CD14-positive monocyte (primary cell): ENCODE results near the gene COL19A1. TPM values are rescaled to one million over a fixed set of nuclear protein-coding genes. Genes with fewer than 3 reads are reported as not detected.

ENCODE experiments used
- DNase-seq, 3 donors: peaks; one replicate each; pipeline ENCODE4 v3.0.0-alpha.2; 2011 to 2022
- H2AFZ ChIP-seq: 2 replicates; pipeline ENCODE4 v1.6.0; 2012; ENCODE audit warnings: mild to moderate bottlenecking, low read depth, low read length, inconsistent platforms; ENCODE audit not compliant: insufficient read depth, poor library complexity, severe bottlenecking
- H3K27ac ChIP-seq, 2 donors: 1 replicate in 1 of 2; 2 replicates in 1 of 2; pipeline ENCODE4 v1.5.1; 2012 to 2013; ENCODE audit warnings: low read length in 2 of 2, control low read depth in 1 of 2, inconsistent platforms in 1 of 2, low read depth in 1 of 2, mild to moderate bottlenecking in 1 of 2
- H3K27me3 ChIP-seq, 2 donors: one replicate each; pipeline versions ENCODE4 v1.6.0 to v1.6.1; 2011 to 2013; ENCODE audit warnings: low read length in 2 of 2; ENCODE audit not compliant: control insufficient read depth in 2 of 2, insufficient read depth in 2 of 2
- H3K36me3 ChIP-seq, 2 donors: replicated peaks in 1 of 2; 1 replicate in 1 of 2; 2 replicates in 1 of 2; pipeline versions ENCODE4 v1.5.1 to v1.6.1; 2012 to 2013; ENCODE audit warnings: low read length in 2 of 2, control low read depth in 1 of 2, inconsistent platforms in 1 of 2, mild to moderate bottlenecking in 1 of 2; ENCODE audit not compliant: insufficient read depth in 2 of 2, control insufficient read depth in 1 of 2
- H3K4me1 ChIP-seq, 2 donors: 1 replicate in 1 of 2; 2 replicates in 1 of 2; pipeline versions ENCODE4 v1.5.1 to v1.6.1; 2012 to 2013; ENCODE audit warnings: low read length in 2 of 2, control low read depth in 1 of 2, inconsistent platforms in 1 of 2, mild to moderate bottlenecking in 1 of 2, moderate library complexity in 1 of 2; ENCODE audit not compliant: insufficient read depth in 2 of 2, control insufficient read depth in 1 of 2
- H3K4me2 ChIP-seq: replicated peaks from 2 replicates; pipeline ENCODE3; 2012; ENCODE audit warnings: low read length, moderate library complexity, mild to moderate bottlenecking; ENCODE audit not compliant: poor library complexity, severe bottlenecking; ENCODE audit errors: extremely low read depth
- H3K4me3 ChIP-seq, 3 experiments: fragments of 200-600 bp in 1 of 3; sonication (generic) in 1 of 3; replicated peaks in 1 of 3; 1 replicate in 2 of 3; 2 replicates in 1 of 3; pipeline ENCODE4 v1.5.1; 2011 to 2013; ENCODE audit warnings: low read length in 3 of 3, mild to moderate bottlenecking in 3 of 3, control low read depth in 2 of 3, low read depth in 2 of 3, inconsistent platforms in 1 of 3, moderate library complexity in 1 of 3
- H3K79me2 ChIP-seq: 2 replicates; pipeline ENCODE4 v1.6.0; 2012; ENCODE audit warnings: mild to moderate bottlenecking, control low read depth, inconsistent platforms, low read length, moderate library complexity; ENCODE audit not compliant: insufficient read depth
- H3K9ac ChIP-seq: 2 replicates; pipeline ENCODE4 v1.6.0; 2017; ENCODE audit warnings: low read length, mild to moderate bottlenecking; ENCODE audit not compliant: insufficient read depth, poor library complexity, severe bottlenecking
- H3K9me3 ChIP-seq, 2 donors: replicated peaks in 1 of 2; 1 replicate in 1 of 2; 2 replicates in 1 of 2; pipeline versions ENCODE4 v1.5.1 to v1.6.1; 2012 to 2013; ENCODE audit warnings: low read length in 2 of 2, control low read depth in 1 of 2; ENCODE audit not compliant: control insufficient read depth in 1 of 2, insufficient read depth in 1 of 2
- H4K20me1 ChIP-seq: 2 replicates; pipeline ENCODE4 v1.6.0; 2012; ENCODE audit warnings: mild to moderate bottlenecking, low read length, control low read depth, moderate library complexity; ENCODE audit not compliant: insufficient read depth
- H3K27ac Mint-ChIP-seq, 7 donors: one replicate each; pipeline ENCODE4 v1.8.0; 2020; ENCODE audit warnings: mild to moderate bottlenecking in 7 of 7, mixed read lengths in 7 of 7, moderate library complexity in 6 of 7, inconsistent platforms in 2 of 7
- H3K27me3 Mint-ChIP-seq, 3 donors: one replicate each; pipeline ENCODE4 v1.8.0; 2021 to 2022; ENCODE audit warnings: low read depth in 3 of 3, mild to moderate bottlenecking in 3 of 3, mixed read lengths in 3 of 3, moderate library complexity in 3 of 3, inconsistent platforms in 1 of 3
- H3K36me3 Mint-ChIP-seq, 2 donors: one replicate each; pipeline ENCODE4 v1.8.0; 2020; ENCODE audit warnings: mixed read lengths in 2 of 2, inconsistent platforms in 1 of 2, mild to moderate bottlenecking in 1 of 2
- H3K4me1 Mint-ChIP-seq: one replicate; pipeline ENCODE4 v1.8.0; 2020; ENCODE audit warnings: mild to moderate bottlenecking, mixed read lengths
- H3K4me3 Mint-ChIP-seq, 2 donors: one replicate each; pipeline ENCODE4 v1.8.0; 2020; ENCODE audit warnings: mild to moderate bottlenecking in 2 of 2, mixed read lengths in 2 of 2, moderate library complexity in 1 of 2
- H3K9me3 Mint-ChIP-seq, 7 donors: one replicate each; pipeline ENCODE4 v1.8.0; 2020 to 2022; ENCODE audit warnings: mixed read lengths in 7 of 7, mild to moderate bottlenecking in 6 of 7, moderate library complexity in 6 of 7, inconsistent platforms in 2 of 7
- CTCF ChIP-seq: fragments of 200-600 bp; IDR thresholded peaks from one replicate; pipeline ENCODE4 v1.8.0; 2022; ENCODE audit warnings: antibody characterized with exemption, mild to moderate bottlenecking
- WGBS: methylation state at CpG from one replicate; pipeline ENCODE4 v1.1.5; 2013; ENCODE audit warnings: missing lambda C conversion rate; ENCODE audit not compliant: insufficient coverage; 5-methylcytosine and 5-hydroxymethylcytosine counted together
- intact Hi-C, 2 donors: fragments of 100-400 bp; cut with micrococcal nuclease; formaldehyde crosslinking; loops; one replicate each; pipeline versions ENCODE4 v1.15.0 to v1.15.1; 2023
- polyA plus RNA-seq, 3 donors: library from polyadenylated mRNA; depleted of rRNA in 1 of 3; unstranded in 2 of 3; stranded (reverse) in 1 of 3; fragments of 300-500 nt in 2 of 3; fragments of >200 nt in 1 of 3; fragmentation: Illumina TruSeq in 2 of 3; gene quantifications; 1 replicate in 2 of 3; 2 replicates in 1 of 3; pipeline ENCODE4 v1.2.3, GENCODE V29; 2012 to 2021

COL19A1 gene
- polyA plus RNA-seq, 3 donors = not detected

GRCh38 chr6:70028246-70028645 lies 161.9 kb downstream of the COL19A1 start:
- H3K4me1 Mint-ChIP-seq = no peaks in the 10 kb centered on the region
- Histone ChIP-seq H2AFZ (no peak overlapping the region), H4K20me1 (no peaks in the 10 kb centered on the region), H3K4me3 (no peak overlapping the region), H3K79me2 (no peaks in the 10 kb centered on the region), H3K27me3 (no peaks in the 10 kb centered on the region), H3K27ac (no peak overlapping the region), H3K36me3 (no peaks in the 10 kb centered on the region), H3K9me3 (no peaks in the 10 kb centered on the region), H3K4me1 (no peaks in the 10 kb centered on the region), H3K9ac (no peak overlapping the region), H3K4me2 (no peak overlapping the region)
- peaks cover 0 to 4% (median 0%) of the 10 kb centered on the region in 7 donors for H3K9me3 Mint-ChIP-seq
- no peaks in the 10 kb centered on the region for H3K36me3 Mint-ChIP-seq
- TF ChIP-seq CTCF = no peak
- DNase-seq = no peak
- no CpG with 5 or more reads among the region's 1 CpG for WGBS
- no peak overlapping the region for H3K4me3 Mint-ChIP-seq
- no peaks in the 10 kb centered on the region for H3K27me3 Mint-ChIP-seq
- no peak overlapping the region for H3K27ac Mint-ChIP-seq
- intact Hi-C loops = loop anchor here in 1 of 2 donors (2.0 kb wide), 1 partner anchor 33 kb away; no protein-coding TSS in a partner anchor

- no peak overlapping the region for H3K4me2 ChIP-seq
- no peaks in the 10 kb centered on the region for H3K4me1 Mint-ChIP-seq
- intact Hi-C loops = loop anchor here in 1 of 2 donors (2.0 kb wide), 1 partner anchor 34 kb away; no protein-coding TSS in a partner anchor
Measured at GRCh38 chr6:70028926-70029325, 162.6 kb downstream of the COL19A1 start.

More at GRCh38 chr6:70028926-70029325, 162.6 kb downstream of the COL19A1 start:
- no peak overlapping the region for H3K4me3 Mint-ChIP-seq
- Histone ChIP-seq H3K36me3 (no peaks in the 10 kb centered on the region), H3K4me3 (no peak overlapping the region), H2AFZ (no peak overlapping the region), H3K27ac (no peak overlapping the region), H3K9ac (no peak overlapping the region), H3K4me1 (no peaks in the 10 kb centered on the region), H4K20me1 (no peaks in the 10 kb centered on the region), H3K9me3 (no peaks in the 10 kb centered on the region), H3K79me2 (no peaks in the 10 kb centered on the region), H3K27me3 (no peaks in the 10 kb centered on the region)
- H3K27ac Mint-ChIP-seq = no peak overlapping the region
- no peak for DNase-seq
- H3K27me3 Mint-ChIP-seq = no peaks in the 10 kb centered on the region
- no peaks in the 10 kb centered on the region for H3K36me3 Mint-ChIP-seq
- no peak for TF ChIP-seq CTCF
- peaks cover 0 to 4% (median 0%) of the 10 kb centered on the region in 7 donors for H3K9me3 Mint-ChIP-seq
